Gastroesophageal sphincter (tissue), 3 donors: ENCODE results near the gene PERP.

Experiments used
- POLR2A ChIP-seq, 2 donors: fragments of 450-650 bp; IDR thresholded peaks; one replicate each; pipeline ENCODE4 v1.6.1; 2017; ENCODE audit warnings: antibody characterized with exemption in 2 of 2, mild to moderate bottlenecking in 2 of 2, moderate library complexity in 1 of 2
- POLR2AphosphoS5 ChIP-seq: sonication (generic); formaldehyde crosslinking; IDR thresholded peaks from one replicate; pipeline ENCODE4 v1.6.1; 2017; ENCODE audit warnings: antibody characterized with exemption
- TF ChIP-seq, protein P1 (sequence below), 4 experiments: fragments of 200-600 bp in 2 of 4; fragments of 450-650 bp in 2 of 4; sonication (generic) in 1 of 4; IDR thresholded peaks; one replicate each; pipeline ENCODE4 v1.5.1; 2017 to 2019; ENCODE audit warnings: antibody characterized with exemption in 4 of 4, mild to moderate bottlenecking in 2 of 4, moderate library complexity in 2 of 4

DNA sequence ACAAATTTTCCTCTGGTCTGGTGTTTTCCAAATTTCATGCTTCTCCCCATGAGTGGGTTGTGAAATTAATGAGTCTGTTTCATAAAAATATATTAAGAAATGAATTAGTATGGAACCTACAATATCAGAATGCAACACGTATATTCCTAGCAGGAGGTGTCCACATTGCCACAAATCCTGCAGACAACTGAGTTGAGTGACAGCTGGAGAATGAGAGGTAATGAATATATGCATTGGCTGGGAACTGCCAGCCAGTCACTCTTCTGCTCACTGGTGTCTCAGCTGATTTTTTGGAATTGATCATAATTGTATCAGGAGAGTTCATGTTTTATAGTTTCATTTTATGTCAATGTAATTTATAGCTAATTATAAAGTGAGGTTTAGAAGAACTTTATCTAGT is 48.2 kb upstream of the PERP start:
- TF ChIP-seq POLR2A (IDR thresholded peaks at IDR 0.05) = no peak
- TF ChIP-seq, protein P1, sequence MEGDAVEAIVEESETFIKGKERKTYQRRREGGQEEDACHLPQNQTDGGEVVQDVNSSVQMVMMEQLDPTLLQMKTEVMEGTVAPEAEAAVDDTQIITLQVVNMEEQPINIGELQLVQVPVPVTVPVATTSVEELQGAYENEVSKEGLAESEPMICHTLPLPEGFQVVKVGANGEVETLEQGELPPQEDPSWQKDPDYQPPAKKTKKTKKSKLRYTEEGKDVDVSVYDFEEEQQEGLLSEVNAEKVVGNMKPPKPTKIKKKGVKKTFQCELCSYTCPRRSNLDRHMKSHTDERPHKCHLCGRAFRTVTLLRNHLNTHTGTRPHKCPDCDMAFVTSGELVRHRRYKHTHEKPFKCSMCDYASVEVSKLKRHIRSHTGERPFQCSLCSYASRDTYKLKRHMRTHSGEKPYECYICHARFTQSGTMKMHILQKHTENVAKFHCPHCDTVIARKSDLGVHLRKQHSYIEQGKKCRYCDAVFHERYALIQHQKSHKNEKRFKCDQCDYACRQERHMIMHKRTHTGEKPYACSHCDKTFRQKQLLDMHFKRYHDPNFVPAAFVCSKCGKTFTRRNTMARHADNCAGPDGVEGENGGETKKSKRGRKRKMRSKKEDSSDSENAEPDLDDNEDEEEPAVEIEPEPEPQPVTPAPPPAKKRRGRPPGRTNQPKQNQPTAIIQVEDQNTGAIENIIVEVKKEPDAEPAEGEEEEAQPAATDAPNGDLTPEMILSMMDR (IDR thresholded peaks at IDR 0.05) = no peak
- no peak for TF ChIP-seq POLR2AphosphoS5
